Esophagus squamous epithelium (tissue), 4 donors: ENCODE measurements around the gene HDC.

Source experiments
- POLR2A ChIP-seq, 4 donors: fragments of 450-650 bp; IDR thresholded peaks; one replicate each; pipeline ENCODE4 v1.6.1; 2017; ENCODE audit warnings: antibody characterized with exemption in 4 of 4, mild to moderate bottlenecking in 4 of 4, moderate library complexity in 3 of 4
- TF ChIP-seq, protein P1 (sequence below), 6 experiments: fragments of 450-650 bp in 4 of 6; fragments of 200-600 bp in 2 of 6; sonication (generic) in 2 of 6; IDR thresholded peaks; one replicate each; pipeline ENCODE4 v1.5.1; 2016 to 2019; ENCODE audit warnings: antibody characterized with exemption in 6 of 6, mild to moderate bottlenecking in 4 of 6, moderate library complexity in 4 of 6

DNA sequence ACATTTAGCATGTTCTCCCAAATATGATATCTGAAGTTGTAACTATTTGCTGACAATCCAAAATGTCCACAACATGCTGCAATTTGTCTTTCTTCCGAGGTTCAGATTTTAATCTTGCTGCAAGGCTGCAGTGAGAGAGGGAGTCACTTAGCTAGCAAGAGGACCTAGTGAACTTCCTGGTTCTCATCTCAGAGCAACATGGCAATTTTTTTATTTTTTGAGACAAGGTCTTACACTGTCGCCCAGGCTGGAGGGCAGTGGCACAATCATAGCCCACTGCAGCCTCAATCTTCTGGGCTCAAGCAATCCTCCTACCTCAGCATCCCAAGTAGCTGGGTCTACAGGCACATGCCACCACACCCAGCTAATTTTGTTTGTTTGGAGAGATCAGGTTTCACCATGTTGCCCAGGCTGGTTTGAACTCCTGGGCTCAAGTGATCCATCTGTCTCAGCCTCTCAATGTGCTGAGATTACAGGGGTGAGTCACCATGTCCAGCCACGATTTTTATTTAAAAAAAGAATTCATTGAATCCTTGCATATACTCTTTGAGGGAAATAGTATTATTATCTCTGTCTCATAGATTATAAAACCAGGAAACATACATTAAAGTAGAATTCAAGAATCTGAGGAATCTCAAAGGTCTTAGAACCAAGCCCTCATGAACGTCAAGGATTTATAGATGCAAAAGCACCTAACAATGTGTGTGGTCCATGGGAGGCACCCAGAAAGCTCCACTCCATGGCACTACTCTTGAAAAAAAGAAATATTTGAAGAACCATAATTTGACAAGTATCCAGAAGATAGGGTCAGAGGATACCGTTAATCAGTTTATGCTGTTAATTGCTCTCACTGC is 9.1 kb downstream of the HDC start:
- TF ChIP-seq, protein P1, sequence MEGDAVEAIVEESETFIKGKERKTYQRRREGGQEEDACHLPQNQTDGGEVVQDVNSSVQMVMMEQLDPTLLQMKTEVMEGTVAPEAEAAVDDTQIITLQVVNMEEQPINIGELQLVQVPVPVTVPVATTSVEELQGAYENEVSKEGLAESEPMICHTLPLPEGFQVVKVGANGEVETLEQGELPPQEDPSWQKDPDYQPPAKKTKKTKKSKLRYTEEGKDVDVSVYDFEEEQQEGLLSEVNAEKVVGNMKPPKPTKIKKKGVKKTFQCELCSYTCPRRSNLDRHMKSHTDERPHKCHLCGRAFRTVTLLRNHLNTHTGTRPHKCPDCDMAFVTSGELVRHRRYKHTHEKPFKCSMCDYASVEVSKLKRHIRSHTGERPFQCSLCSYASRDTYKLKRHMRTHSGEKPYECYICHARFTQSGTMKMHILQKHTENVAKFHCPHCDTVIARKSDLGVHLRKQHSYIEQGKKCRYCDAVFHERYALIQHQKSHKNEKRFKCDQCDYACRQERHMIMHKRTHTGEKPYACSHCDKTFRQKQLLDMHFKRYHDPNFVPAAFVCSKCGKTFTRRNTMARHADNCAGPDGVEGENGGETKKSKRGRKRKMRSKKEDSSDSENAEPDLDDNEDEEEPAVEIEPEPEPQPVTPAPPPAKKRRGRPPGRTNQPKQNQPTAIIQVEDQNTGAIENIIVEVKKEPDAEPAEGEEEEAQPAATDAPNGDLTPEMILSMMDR (IDR thresholded peaks at IDR 0.05), result no peak
- TF ChIP-seq POLR2A (IDR thresholded peaks at IDR 0.05), result no peak
